Activated naive CD8-positive, alpha-beta T cell (primary cell): ENCODE measurements around the gene MCTP1.

Experiments used
- H3K27ac Mint-ChIP-seq: one replicate; pipeline ENCODE4 v1.8.0; 2021; ENCODE audit warnings: mixed read lengths
- H3K27me3 Mint-ChIP-seq: one replicate; pipeline ENCODE4 v1.8.0; 2021; ENCODE audit warnings: mixed read lengths
- H3K36me3 Mint-ChIP-seq: one replicate; pipeline ENCODE4 v1.8.0; 2021; ENCODE audit warnings: mixed read lengths
- H3K4me1 Mint-ChIP-seq: one replicate; pipeline ENCODE4 v1.8.0; 2021; ENCODE audit warnings: low read depth, mixed read lengths
- H3K4me3 Mint-ChIP-seq: one replicate; pipeline ENCODE4 v1.8.0; 2021; ENCODE audit warnings: mild to moderate bottlenecking, mixed read lengths
- H3K9me3 Mint-ChIP-seq: one replicate; pipeline ENCODE4 v1.8.0; 2021; ENCODE audit warnings: low read depth, mixed read lengths

MCTP1 gene

GRCh38 chr5:94761786-94762185 is 523.1 kb downstream of the MCTP1 start:
- Mint-ChIP-seq H3K4me3 (no peak overlapping the region), H3K27me3 (peaks cover 7% of the 10 kb centered on the region), H3K9me3 (peaks cover 9% of the 10 kb centered on the region), H3K27ac (no peak overlapping the region), H3K36me3 (peaks cover 5% of the 10 kb centered on the region), H3K4me1 (no peaks in the 10 kb centered on the region)

DNA sequence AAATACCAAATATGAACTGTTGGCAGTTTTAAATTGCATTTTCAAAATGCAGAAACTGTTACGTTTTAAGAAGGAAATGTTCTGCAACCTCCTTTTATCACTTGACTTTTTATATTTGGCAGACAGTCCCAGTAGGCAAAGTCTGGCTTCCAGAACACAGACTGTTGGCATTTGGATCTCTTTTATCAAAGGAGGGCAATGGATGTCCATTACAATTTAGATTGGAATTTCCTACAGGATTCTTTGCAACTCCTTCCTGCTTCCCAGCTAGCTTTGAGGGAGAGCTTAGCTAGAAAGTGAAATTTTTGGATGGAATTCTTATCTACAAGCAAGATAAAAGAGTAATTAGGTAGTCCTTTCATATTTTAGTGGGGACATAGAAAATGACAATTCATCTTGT is 523.8 kb downstream of the MCTP1 start:
- Mint-ChIP-seq H3K4me1 (no peaks in the 10 kb centered on the region), H3K4me3 (no peak overlapping the region), H3K9me3 (peaks cover 9% of the 10 kb centered on the region), H3K27me3 (peaks cover 7% of the 10 kb centered on the region), H3K27ac (no peak overlapping the region), H3K36me3 (peaks cover 5% of the 10 kb centered on the region)

GRCh38 chr5:94759961-94760360 is 524.9 kb downstream of the MCTP1 start:
- H3K9me3 Mint-ChIP-seq: peaks cover 8% of the 10 kb centered on the region
- peaks cover 7% of the 10 kb centered on the region for H3K27me3 Mint-ChIP-seq
- H3K4me3 Mint-ChIP-seq: no peak overlapping the region
- no peaks in the 10 kb centered on the region for H3K4me1 Mint-ChIP-seq
- peaks cover 5% of the 10 kb centered on the region for H3K36me3 Mint-ChIP-seq
- H3K27ac Mint-ChIP-seq: no peak overlapping the region

- Mint-ChIP-seq H3K4me1 (no peaks in the 10 kb centered on the region), H3K4me3 (no peak overlapping the region), H3K36me3 (no peaks in the 10 kb centered on the region), H3K27me3 (no peaks in the 10 kb centered on the region), H3K27ac (no peak overlapping the region), H3K9me3 (no peaks in the 10 kb centered on the region)
Observed at GRCh38 chr5:94759022-94759421, 525.9 kb downstream of the MCTP1 start.

GRCh38 chr5:94754824-94755223 is 530.1 kb downstream of the MCTP1 start:
- Mint-ChIP-seq H3K4me1 (no peaks in the 10 kb centered on the region), H3K27me3 (no peaks in the 10 kb centered on the region), H3K27ac (no peak overlapping the region), H3K4me3 (no peak overlapping the region), H3K36me3 (no peaks in the 10 kb centered on the region), H3K9me3 (no peaks in the 10 kb centered on the region)

- Mint-ChIP-seq H3K27me3 (no peaks in the 10 kb centered on the region), H3K27ac (no peak overlapping the region), H3K9me3 (no peaks in the 10 kb centered on the region), H3K36me3 (no peaks in the 10 kb centered on the region), H3K4me3 (no peak overlapping the region), H3K4me1 (peaks cover 8% of the 10 kb centered on the region)
Observed at GRCh38 chr5:94751460-94751859, 533.4 kb downstream of the MCTP1 start.

GRCh38 chr5:94750681-94751080 is 534.2 kb downstream of the MCTP1 start:
- Mint-ChIP-seq H3K27me3 (no peaks in the 10 kb centered on the region), H3K36me3 (no peaks in the 10 kb centered on the region), H3K4me3 (no peak overlapping the region), H3K27ac (no peak overlapping the region), H3K4me1 (peaks cover 14% of the 10 kb centered on the region), H3K9me3 (no peaks in the 10 kb centered on the region)

- Mint-ChIP-seq H3K4me3 (no peak overlapping the region), H3K4me1 (peaks cover 14% of the 10 kb centered on the region), H3K36me3 (no peaks in the 10 kb centered on the region), H3K27me3 (no peaks in the 10 kb centered on the region), H3K27ac (no peak overlapping the region), H3K9me3 (no peaks in the 10 kb centered on the region)
Observed at GRCh38 chr5:94749042-94749441, 535.9 kb downstream of the MCTP1 start.

- Mint-ChIP-seq H3K4me1 (peaks cover 14% of the 10 kb centered on the region), H3K4me3 (no peak overlapping the region), H3K9me3 (no peaks in the 10 kb centered on the region), H3K36me3 (no peaks in the 10 kb centered on the region), H3K27ac (no peak overlapping the region), H3K27me3 (no peaks in the 10 kb centered on the region)
Observed at GRCh38 chr5:94748212-94748611, 536.7 kb downstream of the MCTP1 start.

DNA sequence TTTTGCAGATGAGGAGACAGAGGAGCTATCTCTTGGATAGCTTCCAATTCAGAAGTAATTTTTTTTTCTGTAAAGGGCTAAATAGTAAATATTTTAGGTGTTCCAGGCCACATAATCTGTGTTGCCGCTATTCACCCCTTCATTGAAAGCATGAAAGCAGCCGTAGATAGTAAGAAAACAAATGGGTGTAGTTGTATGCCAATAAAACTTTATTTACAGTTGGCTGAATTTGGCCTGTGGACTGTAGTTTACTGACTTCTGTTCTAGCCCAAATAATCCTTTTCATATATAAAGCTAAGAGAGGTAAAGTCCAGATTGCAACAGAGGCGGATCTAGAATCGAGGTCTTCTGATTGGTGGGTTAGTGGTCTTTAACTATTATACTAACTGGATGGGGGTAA is 537.5 kb downstream of the MCTP1 start:
- Mint-ChIP-seq H3K27me3 (no peaks in the 10 kb centered on the region), H3K27ac (no peak overlapping the region), H3K4me3 (no peak overlapping the region), H3K9me3 (no peaks in the 10 kb centered on the region), H3K36me3 (no peaks in the 10 kb centered on the region), H3K4me1 (peaks cover 14% of the 10 kb centered on the region)

DNA sequence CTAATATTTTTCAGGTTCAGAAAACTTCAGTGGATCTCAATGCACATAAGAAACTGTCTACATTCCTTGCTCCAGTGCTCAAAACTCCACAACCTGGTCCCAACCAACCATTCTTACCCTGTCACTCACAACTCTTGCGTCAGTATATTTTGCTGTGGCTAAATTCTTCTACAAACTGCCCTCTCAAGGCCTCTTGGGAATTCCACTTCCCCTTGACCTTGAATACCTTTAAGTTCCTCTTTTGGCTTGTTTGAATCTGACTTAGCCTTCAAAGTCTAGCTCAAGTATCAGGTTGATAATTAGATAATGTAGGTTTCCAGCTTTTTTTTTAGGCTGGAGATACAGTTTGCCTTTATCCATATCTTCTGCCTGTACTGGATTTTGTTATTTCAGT is 538.2 kb downstream of the MCTP1 start:
- Mint-ChIP-seq H3K36me3 (no peaks in the 10 kb centered on the region), H3K4me3 (no peak overlapping the region), H3K4me1 (peaks cover 14% of the 10 kb centered on the region), H3K27ac (no peak overlapping the region), H3K9me3 (no peaks in the 10 kb centered on the region), H3K27me3 (no peaks in the 10 kb centered on the region)

- peak overlapping the region; percentile 13 for H3K27ac Mint-ChIP-seq
- no peaks in the 10 kb centered on the region for H3K36me3 Mint-ChIP-seq
- H3K27me3 Mint-ChIP-seq: no peaks in the 10 kb centered on the region
- no peak overlapping the region for H3K4me3 Mint-ChIP-seq
- H3K4me1 Mint-ChIP-seq: peaks cover 14% of the 10 kb centered on the region
- no peaks in the 10 kb centered on the region for H3K9me3 Mint-ChIP-seq
Observed at GRCh38 chr5:94745786-94746730, 538.8 kb downstream of the MCTP1 start.

GRCh38 chr5:94744906-94745305 is 540.0 kb downstream of the MCTP1 start:
- no peaks in the 10 kb centered on the region for H3K9me3 Mint-ChIP-seq
- no peak overlapping the region for H3K27ac Mint-ChIP-seq
- H3K27me3 Mint-ChIP-seq: no peaks in the 10 kb centered on the region
- no peak overlapping the region for H3K4me3 Mint-ChIP-seq
- H3K36me3 Mint-ChIP-seq: no peaks in the 10 kb centered on the region
- peaks cover 14% of the 10 kb centered on the region for H3K4me1 Mint-ChIP-seq

DNA sequence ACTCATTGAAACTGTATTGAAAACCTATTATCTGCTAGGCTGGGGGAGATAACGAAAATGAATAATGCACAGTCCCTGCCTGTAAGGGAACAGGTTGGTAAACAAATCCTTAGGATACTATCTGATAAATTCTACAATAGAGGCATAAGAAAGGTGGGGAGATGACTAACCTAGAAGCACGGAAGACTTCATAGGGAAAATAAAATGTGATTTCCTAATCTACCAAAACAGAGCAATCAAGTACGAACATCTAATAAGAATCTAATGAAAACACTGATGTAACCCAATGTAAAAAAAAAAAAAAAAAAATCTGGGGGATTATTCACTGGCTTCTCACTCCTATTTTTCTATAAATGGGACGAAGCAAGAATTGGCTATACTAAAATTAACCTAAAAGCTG is 542.0 kb downstream of the MCTP1 start:
- no peak overlapping the region for H3K4me3 Mint-ChIP-seq
- no peaks in the 10 kb centered on the region for H3K9me3 Mint-ChIP-seq
- H3K36me3 Mint-ChIP-seq: no peaks in the 10 kb centered on the region
- peaks cover 6% of the 10 kb centered on the region for H3K4me1 Mint-ChIP-seq
- H3K27ac Mint-ChIP-seq: no peak overlapping the region
- no peaks in the 10 kb centered on the region for H3K27me3 Mint-ChIP-seq

DNA sequence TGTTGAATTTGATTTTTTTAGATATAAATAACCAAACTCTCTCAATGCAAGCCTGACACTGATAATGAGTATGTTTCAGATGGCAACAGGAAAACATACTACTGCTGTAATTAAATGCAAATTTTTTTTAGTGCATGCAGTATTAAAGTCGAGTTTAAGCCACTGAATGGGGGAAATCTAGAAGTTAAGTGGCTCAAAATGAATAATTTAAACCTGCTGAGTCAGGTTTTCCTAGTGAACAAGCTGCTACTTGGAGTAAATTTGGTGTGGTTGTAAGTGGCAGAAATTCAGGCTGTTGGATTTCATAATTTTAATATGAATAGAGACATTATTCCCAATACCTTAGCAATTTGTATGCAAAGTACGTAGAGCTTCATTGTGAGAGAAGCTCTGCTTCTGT is 544.6 kb downstream of the MCTP1 start:
- H3K27ac Mint-ChIP-seq: no peak overlapping the region
- H3K4me3 Mint-ChIP-seq: no peak overlapping the region
- no peaks in the 10 kb centered on the region for H3K36me3 Mint-ChIP-seq
- H3K4me1 Mint-ChIP-seq: no peaks in the 10 kb centered on the region
- no peaks in the 10 kb centered on the region for H3K27me3 Mint-ChIP-seq
- no peaks in the 10 kb centered on the region for H3K9me3 Mint-ChIP-seq

GRCh38 chr5:94736498-94736897 is 548.4 kb downstream of the MCTP1 start:
- Mint-ChIP-seq H3K9me3 (no peaks in the 10 kb centered on the region), H3K27ac (no peak overlapping the region), H3K4me3 (no peak overlapping the region)

More at GRCh38 chr5:94736498-94736897, 548.4 kb downstream of the MCTP1 start:
- H3K36me3 Mint-ChIP-seq: no peaks in the 10 kb centered on the region
- no peaks in the 10 kb centered on the region for H3K4me1 Mint-ChIP-seq
- H3K27me3 Mint-ChIP-seq: no peaks in the 10 kb centered on the region
